Measurements from ENCODE around the gene DSEL.

- TF ChIP-seq CTCF (IDR thresholded peaks at IDR 0.05 in 2 of 3, conservative IDR thresholded peaks at IDR 0.05 in 1 of 3; ENCODE audit: borderline replicate concordance in 1 of 3, insufficient read depth in 1 of 3, low read depth in 2 of 3, low read length in 2 of 3) (no peak), EZH2 (IDR thresholded peaks at IDR 0.05) (no peak), SP1 (IDR thresholded peaks at IDR 0.05; ENCODE audit: low read depth) (no peak), POLR2AphosphoS5 (IDR thresholded peaks at IDR 0.05; ENCODE audit: low read depth, low read length) (no peak), TCF7L2 (IDR thresholded peaks at IDR 0.05; ENCODE audit: borderline replicate concordance, extremely low read depth, insufficient read depth, insufficient read length) (no peak), CBX3 (IDR thresholded peaks at IDR 0.05; ENCODE audit: low read depth) (no peak), ZBTB33 (IDR thresholded peaks at IDR 0.05; ENCODE audit: extremely low read depth, insufficient replicate concordance, low read length) (no peak)
- TF ChIP-seq, protein P1, sequence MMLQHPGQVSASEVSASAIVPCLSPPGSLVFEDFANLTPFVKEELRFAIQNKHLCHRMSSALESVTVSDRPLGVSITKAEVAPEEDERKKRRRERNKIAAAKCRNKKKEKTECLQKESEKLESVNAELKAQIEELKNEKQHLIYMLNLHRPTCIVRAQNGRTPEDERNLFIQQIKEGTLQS (IDR thresholded peaks at IDR 0.05), result no peak
Measured at GRCh38 chr18:67509741-67510391, 6.7 kb downstream of the DSEL start.
